Astrocyte (in vitro differentiated cells and primary cell): ENCODE results near the gene CLASRP. TPM values are rescaled to one million over a fixed set of nuclear protein-coding genes. Genes with fewer than 3 reads are reported as not detected.

Source experiments
- DNase-seq: peaks from one replicate; pipeline ENCODE4 v3.0.0-alpha.2; 2010; ENCODE audit warnings: low read depth
- FAIRE-seq: peaks from 2 replicates; lab custom pipeline; 2011; peaks lifted over from hg19 to GRCh38; lab: Jason Lieb, UNC
- H2AFZ ChIP-seq: 2 replicates; pipeline ENCODE4 v1.6.0; 2012; ENCODE audit warnings: low read depth, low read length, inconsistent platforms
- H3K27ac ChIP-seq: 2 replicates; pipeline ENCODE4 v1.5.1; 2011; ENCODE audit warnings: low read depth, low read length, inconsistent platforms
- H3K27me3 ChIP-seq: 2 replicates; pipeline ENCODE4 v1.6.0; 2011; ENCODE audit warnings: low read length, inconsistent platforms; ENCODE audit not compliant: insufficient read depth
- H3K36me3 ChIP-seq: 2 replicates; pipeline ENCODE4 v1.5.1; 2011; ENCODE audit warnings: low read length, inconsistent platforms; ENCODE audit not compliant: insufficient read depth
- H3K4me1 ChIP-seq: 2 replicates; pipeline ENCODE4 v1.5.1; 2011; ENCODE audit warnings: low read length, inconsistent platforms; ENCODE audit not compliant: insufficient read depth
- H3K4me2 ChIP-seq: 2 replicates; pipeline ENCODE4 v1.6.0; 2012; ENCODE audit warnings: low read length, inconsistent platforms
- H3K4me3 ChIP-seq: 2 replicates; pipeline ENCODE4 v1.5.1; 2011; ENCODE audit warnings: low read depth, mild to moderate bottlenecking, low read length, inconsistent platforms; ENCODE audit not compliant: insufficient read depth
- H3K79me2 ChIP-seq: 2 replicates; pipeline ENCODE4 v1.6.0; 2012; ENCODE audit warnings: mild to moderate bottlenecking, low read length, inconsistent platforms; ENCODE audit not compliant: insufficient read depth
- H3K9ac ChIP-seq: 2 replicates; pipeline ENCODE4 v1.6.0; 2012; ENCODE audit warnings: mild to moderate bottlenecking, low read length, inconsistent platforms
- H3K9me3 ChIP-seq: 2 replicates; pipeline ENCODE4 v1.5.1; 2012; ENCODE audit warnings: low read depth, mild to moderate bottlenecking, low read length, inconsistent platforms; ENCODE audit not compliant: insufficient read depth
- H4K20me1 ChIP-seq: 2 replicates; pipeline ENCODE4 v1.6.0; 2012; ENCODE audit warnings: low read length, inconsistent platforms; ENCODE audit not compliant: insufficient read depth
- H3K27ac Mint-ChIP-seq: one replicate; pipeline ENCODE4 v1.8.0; 2021; ENCODE audit warnings: mild to moderate bottlenecking, mixed read lengths; ENCODE audit not compliant: unreplicated experiment
- H3K27me3 Mint-ChIP-seq: one replicate; pipeline ENCODE4 v1.8.0; 2021; ENCODE audit warnings: low read depth, mixed read lengths; ENCODE audit not compliant: unreplicated experiment
- H3K36me3 Mint-ChIP-seq: one replicate; pipeline ENCODE4 v1.8.0; 2021; ENCODE audit warnings: low read depth, mixed read lengths; ENCODE audit not compliant: unreplicated experiment
- H3K4me1 Mint-ChIP-seq: one replicate; pipeline ENCODE4 v1.8.0; 2021; ENCODE audit warnings: low read depth, mixed read lengths; ENCODE audit not compliant: unreplicated experiment
- H3K4me3 Mint-ChIP-seq: one replicate; pipeline ENCODE4 v1.8.0; 2021; ENCODE audit warnings: mild to moderate bottlenecking, moderate library complexity, mixed read lengths; ENCODE audit not compliant: unreplicated experiment
- H3K9me3 Mint-ChIP-seq: one replicate; pipeline ENCODE4 v1.8.0; 2021; ENCODE audit warnings: mild to moderate bottlenecking, mixed read lengths; ENCODE audit not compliant: unreplicated experiment
- EZH2 ChIP-seq: IDR thresholded peaks from 2 replicates; pipeline ENCODE4 v1.6.1; 2012; ENCODE audit warnings: mild to moderate bottlenecking, low read length, inconsistent platforms; ENCODE audit not compliant: insufficient read depth
- total RNA-seq: library from RNA; stranded (reverse); gene quantifications from 2 replicates; pipeline ENCODE4 v1.2.1, GENCODE V29; 2021
- TF ChIP-seq, protein P1 (sequence below): IDR thresholded peaks from 2 replicates; pipeline ENCODE4 v1.5.1; 2011; ENCODE audit warnings: low read depth, mild to moderate bottlenecking, inconsistent platforms, low read length, moderate library complexity; ENCODE audit not compliant: insufficient read depth

CLASRP gene
- total RNA-seq, 1 donor from 2014 or later, result 45.5 TPM

DNA sequence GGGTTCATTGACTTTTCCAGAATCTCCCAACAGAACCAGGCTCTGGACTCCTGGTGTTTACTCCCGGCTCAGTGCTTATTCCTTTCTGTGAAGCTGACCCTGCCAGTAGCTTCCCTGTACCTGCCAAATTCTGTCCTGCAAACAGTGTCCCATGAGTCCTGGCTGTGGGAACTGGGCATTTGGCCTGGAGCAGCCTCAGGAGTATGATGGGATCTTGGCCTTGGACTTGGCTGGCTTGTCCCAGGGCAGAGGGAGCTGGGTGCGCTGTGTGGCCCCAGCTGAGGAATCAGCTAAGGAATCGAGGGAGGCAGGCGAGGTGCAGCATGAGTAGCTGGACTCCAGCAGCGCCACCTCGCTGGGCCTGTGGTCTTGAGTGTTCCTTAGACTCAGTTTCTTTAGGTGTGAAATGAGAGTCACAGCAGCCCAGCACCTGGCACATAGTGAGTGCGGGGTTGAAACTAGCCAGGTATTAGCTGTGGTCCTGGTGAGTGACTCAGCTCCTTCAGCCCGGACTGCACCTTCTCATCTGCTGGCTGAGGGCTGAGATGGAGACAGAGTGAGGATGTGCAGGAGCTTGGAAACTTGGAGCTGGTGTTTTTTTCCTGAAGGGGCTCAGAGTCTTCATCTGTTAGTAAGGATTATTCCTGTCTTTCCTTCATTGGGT is 10.4 kb downstream of the CLASRP start:
- TF ChIP-seq EZH2, result no peak
- TF ChIP-seq, protein P1, sequence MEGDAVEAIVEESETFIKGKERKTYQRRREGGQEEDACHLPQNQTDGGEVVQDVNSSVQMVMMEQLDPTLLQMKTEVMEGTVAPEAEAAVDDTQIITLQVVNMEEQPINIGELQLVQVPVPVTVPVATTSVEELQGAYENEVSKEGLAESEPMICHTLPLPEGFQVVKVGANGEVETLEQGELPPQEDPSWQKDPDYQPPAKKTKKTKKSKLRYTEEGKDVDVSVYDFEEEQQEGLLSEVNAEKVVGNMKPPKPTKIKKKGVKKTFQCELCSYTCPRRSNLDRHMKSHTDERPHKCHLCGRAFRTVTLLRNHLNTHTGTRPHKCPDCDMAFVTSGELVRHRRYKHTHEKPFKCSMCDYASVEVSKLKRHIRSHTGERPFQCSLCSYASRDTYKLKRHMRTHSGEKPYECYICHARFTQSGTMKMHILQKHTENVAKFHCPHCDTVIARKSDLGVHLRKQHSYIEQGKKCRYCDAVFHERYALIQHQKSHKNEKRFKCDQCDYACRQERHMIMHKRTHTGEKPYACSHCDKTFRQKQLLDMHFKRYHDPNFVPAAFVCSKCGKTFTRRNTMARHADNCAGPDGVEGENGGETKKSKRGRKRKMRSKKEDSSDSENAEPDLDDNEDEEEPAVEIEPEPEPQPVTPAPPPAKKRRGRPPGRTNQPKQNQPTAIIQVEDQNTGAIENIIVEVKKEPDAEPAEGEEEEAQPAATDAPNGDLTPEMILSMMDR, result no peak
- peaks cover 91% of the 10 kb centered on the region for H4K20me1 ChIP-seq

GRCh38 chr19:45050036-45050435 is 11.2 kb downstream of the CLASRP start:
- peak overlapping the region; percentile 75 for H3K27ac Mint-ChIP-seq
- peaks cover 84% of the 10 kb centered on the region for H3K79me2 ChIP-seq
- H3K9me3 ChIP-seq, result no peaks in the 10 kb centered on the region

More for the DNA sequence above, 10.4 kb downstream of the CLASRP start:
- peaks cover 13% of the 10 kb centered on the region for H3K36me3 ChIP-seq
- H3K4me1 Mint-ChIP-seq, result peaks cover 16% of the 10 kb centered on the region
- H3K79me2 ChIP-seq, result peaks cover 92% of the 10 kb centered on the region
- peak overlapping the region; percentile 14 for H3K9ac ChIP-seq
- no peak overlapping the region for H3K27ac ChIP-seq
- H3K27me3 Mint-ChIP-seq, result no peaks in the 10 kb centered on the region
- peak overlapping the region; percentile 75 for H3K27ac Mint-ChIP-seq
- H3K9me3 ChIP-seq, result no peaks in the 10 kb centered on the region
- no peak overlapping the region for H2AFZ ChIP-seq
- FAIRE-seq (no peak), DNase-seq (no peak)
- H3K4me3 Mint-ChIP-seq, result no peak overlapping the region
- H3K36me3 Mint-ChIP-seq, result peaks cover 19% of the 10 kb centered on the region
- H3K4me2 ChIP-seq, result no peak overlapping the region
- H3K27me3 ChIP-seq, result no peaks in the 10 kb centered on the region
- H3K4me3 ChIP-seq, result no peak overlapping the region
- no peaks in the 10 kb centered on the region for H3K4me1 ChIP-seq
- H3K9me3 Mint-ChIP-seq, result no peaks in the 10 kb centered on the region

More at GRCh38 chr19:45050036-45050435, 11.2 kb downstream of the CLASRP start:
- H3K27me3 ChIP-seq, result no peaks in the 10 kb centered on the region
- TF ChIP-seq, protein P1, result no peak
- no peak for TF ChIP-seq EZH2
- no peak overlapping the region for H3K27ac ChIP-seq
- Mint-ChIP-seq H3K4me3 (peak overlapping the region; percentile 22), H3K27me3 (no peaks in the 10 kb centered on the region), H3K9me3 (no peaks in the 10 kb centered on the region), H3K4me1 (peaks cover 16% of the 10 kb centered on the region), H3K36me3 (peaks cover 21% of the 10 kb centered on the region)
- DNase-seq (no peak), FAIRE-seq (no peak)
- no peaks in the 10 kb centered on the region for H3K4me1 ChIP-seq
- H3K9ac ChIP-seq, result no peak overlapping the region
- peaks cover 91% of the 10 kb centered on the region for H4K20me1 ChIP-seq
- no peak overlapping the region for H2AFZ ChIP-seq
- H3K36me3 ChIP-seq, result peaks cover 5% of the 10 kb centered on the region
- H3K4me3 ChIP-seq, result no peak overlapping the region
- no peak overlapping the region for H3K4me2 ChIP-seq
